Raji (cell line): ENCODE results near the gene ASRGL1.

ENCODE experiments used
- POLR2A ChIP-seq: IDR thresholded peaks from 2 replicates; pipeline ENCODE4 v1.6.1; 2011; ENCODE audit warnings: low read depth, low read length, control low read depth; ENCODE audit not compliant: insufficient read depth

Gene ASRGL1

DNA sequence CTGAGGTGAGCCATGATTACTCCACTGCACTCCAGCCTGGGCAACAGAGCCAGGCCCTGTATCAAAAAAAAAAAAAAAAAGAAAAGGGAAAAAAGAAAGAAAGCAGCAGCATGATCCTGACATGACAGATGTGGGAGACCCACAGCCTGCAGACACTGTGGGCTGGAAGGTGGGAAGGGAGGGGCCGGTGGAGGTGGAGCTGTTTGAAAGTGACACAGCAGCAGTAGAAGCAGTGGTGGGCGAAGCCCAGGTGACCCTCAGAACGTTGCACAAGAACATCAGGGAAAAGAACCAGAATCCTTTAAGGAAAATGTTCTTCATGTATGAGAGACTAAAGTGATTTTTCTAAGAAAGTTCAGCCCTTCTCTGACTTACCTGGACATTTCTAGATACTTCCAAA, 55.3 kb downstream of the ASRGL1 start:
- TF ChIP-seq POLR2A: no peak

DNA sequence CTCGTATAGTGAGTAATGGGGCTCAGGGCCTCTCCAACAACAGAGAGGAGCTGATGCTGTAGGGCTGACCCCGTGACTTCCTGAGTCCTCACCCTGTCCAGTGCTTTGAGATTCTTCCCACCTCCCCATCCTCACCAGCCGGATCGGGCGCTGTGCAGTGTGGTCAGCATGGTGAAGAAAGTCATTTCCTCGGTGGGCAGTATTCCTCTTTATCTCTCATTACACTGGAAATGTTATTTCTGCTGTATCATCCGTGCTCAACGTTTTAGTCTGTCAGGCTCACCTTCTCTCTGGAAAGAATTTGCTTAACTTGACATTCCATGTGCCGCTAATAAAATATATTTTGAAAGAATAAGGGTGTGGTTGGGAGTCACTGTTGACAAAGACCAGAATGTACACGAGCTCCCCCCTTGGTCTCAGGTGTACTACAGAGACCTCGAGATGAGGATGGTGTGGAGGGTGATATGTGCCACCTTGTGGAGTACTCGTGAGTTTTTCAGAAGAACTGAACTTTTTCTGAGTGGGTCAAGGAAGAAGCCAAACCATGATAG, 55.9 kb downstream of the ASRGL1 start:
- no peak for TF ChIP-seq POLR2A

DNA sequence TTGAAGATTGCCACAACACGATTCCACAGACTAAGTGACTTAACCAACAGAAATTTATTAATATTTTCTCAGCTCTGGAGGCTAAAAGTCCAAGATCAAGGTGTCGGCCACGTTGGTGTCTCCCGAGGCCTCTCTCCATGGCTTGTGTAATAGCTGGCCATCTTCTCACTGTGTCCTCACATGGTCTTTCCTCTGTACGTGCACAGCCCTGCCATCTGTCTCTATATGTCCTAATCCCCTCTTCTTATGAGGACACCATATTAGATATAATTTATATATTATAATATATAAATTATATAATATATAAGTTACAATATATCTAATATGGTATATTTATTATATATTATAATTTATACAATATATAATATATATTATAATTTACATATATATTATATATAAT, 56.5 kb downstream of the ASRGL1 start:
- no peak for TF ChIP-seq POLR2A

DNA sequence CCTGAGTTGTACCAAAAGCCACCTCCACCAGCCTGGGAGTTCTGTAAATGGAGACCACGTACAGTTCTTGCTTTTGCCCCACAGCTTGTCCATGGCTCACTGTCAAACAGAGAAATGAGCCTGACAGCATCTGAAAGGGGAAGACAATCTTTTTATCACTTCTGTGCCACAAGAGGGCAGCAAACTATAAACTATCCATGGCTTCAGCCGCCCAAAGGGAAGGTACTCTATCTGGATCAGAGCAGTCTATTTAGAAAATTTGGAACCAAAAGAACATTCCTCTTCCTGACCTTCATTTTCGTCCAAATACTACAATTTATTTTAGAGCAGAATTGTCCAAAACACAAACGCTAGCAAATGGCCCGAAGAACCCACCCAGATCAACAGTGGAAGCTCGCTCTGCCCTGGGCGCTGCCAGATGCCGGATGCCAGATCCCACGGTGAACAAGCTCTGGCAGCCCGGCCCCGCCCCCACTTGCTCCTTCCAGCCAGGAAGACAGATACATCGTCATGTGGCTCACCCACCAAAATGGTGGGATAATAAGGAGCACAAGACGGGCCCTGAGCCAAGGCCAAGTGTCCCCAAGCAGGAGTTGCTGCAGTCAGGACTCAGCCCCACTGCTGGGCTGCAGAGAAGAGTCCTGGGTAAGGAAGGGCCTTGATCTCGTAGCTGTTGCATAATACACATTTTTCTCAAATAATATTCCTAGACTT, 57.7 kb downstream of the ASRGL1 start:
- TF ChIP-seq POLR2A: no peak

DNA sequence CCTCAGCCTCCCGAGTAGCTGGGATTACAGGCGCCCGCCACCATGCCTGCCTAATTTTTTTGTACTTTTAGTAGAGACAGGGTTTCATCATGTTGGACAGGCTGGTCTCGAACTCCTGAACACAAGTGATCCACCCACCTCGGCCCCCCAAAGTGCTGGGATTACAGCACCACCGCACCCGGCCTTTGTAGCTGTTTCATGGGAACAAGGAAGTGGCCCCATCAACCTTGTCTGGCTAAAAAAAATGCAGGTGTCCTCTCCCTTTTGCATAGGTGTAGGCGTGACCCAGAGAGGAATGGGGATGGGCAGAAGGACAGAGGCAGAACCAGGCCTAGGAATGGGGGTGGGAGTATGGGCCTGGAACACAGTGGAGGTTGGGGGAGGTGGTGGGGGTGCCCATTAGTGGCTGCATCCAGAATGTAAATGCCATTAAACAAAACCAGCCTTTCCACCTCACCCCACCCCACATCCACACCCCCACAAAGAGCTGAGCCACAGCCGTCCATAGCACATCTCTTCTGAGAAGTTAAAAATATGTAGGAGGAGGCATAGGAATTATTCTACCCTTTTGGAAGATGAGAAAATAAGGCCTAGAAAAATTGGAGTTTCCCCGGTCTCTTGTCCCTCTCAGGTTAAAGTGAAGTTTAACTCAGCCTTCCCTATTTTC, 58.8 kb downstream of the ASRGL1 start:
- no peak for TF ChIP-seq POLR2A

DNA sequence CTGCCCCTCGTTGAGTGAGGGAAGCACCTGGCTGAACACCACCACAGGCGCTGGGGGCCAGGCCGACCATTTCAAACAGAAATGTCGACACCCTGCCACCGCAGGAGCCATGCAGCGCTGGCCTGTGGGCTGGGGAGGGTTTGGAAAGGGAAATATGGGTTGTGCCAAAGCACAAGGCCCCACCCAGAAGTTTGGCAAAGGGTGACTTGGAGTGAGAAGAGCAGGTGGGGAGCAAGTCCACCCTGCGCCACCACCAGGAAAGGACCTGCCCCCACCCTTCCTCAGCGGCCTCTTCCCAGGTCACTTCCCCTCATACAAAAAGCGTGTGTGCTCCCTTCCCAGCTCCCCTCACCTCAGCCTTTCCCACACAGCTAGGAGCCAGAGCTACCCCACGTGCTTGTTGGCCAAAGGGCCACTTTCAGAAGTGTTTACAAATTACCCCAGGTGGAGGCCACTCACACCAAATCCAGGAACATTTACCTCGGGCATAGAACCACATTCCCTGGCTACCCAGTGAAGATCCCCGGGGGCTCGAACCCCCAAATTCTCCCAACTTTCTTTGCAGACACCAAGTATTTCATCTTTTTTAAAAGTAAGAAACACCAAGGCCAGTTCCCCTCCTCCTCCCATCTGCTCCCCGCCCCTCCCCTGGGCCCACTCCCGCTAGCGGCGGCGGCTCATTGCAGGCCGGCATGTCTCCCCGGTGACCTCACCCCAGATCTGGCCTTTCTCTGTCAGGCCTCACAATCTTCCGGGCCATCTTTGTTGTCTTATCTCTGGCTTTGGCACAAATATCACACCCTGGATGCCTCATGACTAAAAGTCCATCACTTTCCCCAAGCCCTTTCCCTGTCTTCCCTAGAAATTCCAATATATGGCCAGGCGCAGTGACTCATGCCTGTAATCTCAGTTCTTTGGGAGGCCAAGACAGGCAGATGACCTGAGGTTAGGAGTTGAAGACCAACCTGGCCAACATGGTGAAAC, 61.1 kb downstream of the ASRGL1 start:
- no peak for TF ChIP-seq POLR2A

DNA sequence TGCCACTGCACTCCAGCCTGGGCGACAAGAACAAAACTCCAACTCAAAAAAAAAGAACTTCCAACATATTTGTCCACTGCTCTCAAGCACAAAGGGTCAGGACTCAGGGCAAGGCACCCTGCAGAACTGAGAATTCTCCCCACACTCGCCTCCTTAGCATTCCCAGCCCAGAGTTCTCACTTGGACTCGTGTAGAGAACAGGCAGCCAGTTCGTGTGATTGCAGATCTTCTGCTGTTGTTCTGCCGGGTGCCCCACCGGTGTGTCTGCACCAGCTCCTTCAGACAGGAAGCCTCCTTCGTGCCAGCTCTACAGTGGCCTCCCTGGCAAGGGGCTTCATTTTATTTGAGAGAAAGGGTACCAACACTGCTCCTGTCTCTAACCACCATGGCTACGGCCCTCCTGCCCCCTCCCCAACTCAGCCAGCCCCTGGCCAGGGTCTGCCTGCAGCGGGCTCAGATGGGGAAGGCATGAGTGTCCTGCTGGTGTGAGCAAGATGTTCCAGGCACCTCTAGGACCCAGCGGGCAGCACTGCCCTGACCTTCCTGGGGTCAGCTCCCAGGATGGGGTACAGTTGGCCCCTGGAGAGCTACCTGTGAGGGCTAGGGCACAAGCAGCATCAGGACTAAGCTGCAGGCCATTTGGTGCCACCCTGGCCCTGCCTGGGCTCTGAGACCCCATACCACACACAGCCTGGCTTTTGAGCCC, 62.1 kb downstream of the ASRGL1 start:
- no peak for TF ChIP-seq POLR2A

DNA sequence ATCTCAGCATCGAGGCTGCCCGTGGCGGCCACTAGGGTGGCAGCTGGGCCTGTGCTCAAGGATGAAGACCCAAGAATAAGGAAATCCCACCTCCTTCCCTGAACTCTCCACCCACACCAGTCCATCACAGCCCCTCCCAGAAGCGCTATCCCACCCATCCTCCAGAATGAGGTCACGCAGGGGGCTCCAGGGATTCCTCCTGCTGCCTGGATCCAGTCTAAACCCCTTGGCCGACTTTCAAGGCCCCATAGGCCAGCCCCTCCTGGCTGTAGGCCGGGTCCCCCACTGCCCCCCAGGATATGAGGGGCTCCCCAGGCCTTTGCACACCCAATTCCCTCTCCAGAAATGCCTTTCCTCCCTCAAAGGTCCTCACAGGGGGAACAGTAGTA, 62.6 kb downstream of the ASRGL1 start:
- TF ChIP-seq POLR2A: no peak

DNA sequence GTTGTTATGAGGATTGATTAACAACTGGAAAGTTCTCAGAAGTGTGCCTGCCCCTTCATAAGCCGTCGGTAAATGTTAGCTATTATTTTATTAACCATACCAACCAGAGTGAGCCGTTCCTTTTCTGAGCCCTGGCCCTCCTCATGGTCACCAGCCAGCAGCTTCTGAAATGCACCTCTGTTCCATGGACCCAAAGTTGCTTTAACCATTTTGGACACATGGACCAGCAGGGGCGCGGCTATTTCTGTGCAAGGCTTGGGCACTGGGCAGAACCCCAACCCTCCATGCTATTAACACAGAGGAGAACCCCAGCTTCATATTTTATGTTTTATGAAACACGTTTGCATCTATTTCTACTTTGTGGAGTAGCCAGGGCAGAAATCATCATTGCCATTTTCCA, 63.0 kb downstream of the ASRGL1 start:
- no peak for TF ChIP-seq POLR2A

DNA sequence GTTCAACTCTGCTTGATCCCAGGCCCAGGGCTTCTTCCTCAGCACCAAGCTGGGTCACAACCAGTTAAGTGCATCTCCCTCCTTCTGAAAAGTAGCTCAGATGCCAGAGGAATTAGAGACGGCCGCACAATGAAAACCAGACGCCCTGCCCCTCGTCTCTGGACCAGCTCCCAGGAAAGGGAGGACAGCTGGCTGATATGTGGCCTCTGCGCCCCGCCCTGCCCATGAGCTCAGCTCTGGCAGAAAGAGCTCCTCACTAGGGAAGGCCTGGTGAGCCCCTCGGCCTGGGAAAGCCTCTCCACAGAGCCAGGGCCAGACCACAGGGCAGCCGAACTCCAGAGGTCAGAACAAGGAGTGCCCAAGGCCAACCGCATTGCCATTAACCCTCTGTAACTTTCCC, 63.5 kb downstream of the ASRGL1 start:
- no peak for TF ChIP-seq POLR2A

DNA sequence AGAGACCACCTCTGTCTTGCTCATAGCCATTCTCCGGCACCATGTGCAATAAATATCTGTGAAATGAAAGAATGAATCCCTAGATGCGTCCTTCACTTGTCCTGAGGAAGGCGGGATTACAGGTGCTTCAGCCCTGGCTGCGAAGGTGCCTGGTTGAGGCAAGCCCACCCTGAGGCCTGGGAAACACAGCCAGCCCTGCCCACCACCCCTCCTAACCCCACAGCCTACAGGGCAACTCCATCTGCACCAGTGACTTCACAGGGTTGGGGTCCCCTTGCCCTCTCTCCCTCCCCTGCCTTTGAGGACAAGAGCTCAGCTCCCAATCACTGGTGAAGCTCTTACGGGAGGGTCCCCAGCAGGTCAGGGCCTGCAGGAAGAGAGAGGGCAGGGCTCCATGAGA, 64.1 kb downstream of the ASRGL1 start:
- TF ChIP-seq POLR2A: no peak

DNA sequence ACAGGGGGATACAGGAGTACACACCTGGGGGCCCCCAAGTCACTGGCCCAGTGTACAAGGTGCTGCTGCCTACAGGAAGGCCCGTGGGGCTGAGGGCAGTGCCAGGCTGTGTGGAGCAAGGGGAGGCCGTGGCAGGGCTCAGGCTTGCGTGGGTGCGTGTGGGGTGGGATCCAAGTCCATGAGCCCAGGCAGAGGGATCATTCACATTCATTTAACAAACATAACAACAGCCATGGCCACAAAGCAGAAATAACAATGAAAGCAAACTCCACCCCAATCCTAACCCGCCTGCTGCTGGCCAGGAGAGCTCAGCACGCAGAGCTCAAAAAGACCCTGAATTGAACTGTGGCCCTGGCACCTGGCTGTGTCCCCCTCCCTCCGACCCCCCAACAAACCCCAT, 64.6 kb downstream of the ASRGL1 start:
- TF ChIP-seq POLR2A: no peak

DNA sequence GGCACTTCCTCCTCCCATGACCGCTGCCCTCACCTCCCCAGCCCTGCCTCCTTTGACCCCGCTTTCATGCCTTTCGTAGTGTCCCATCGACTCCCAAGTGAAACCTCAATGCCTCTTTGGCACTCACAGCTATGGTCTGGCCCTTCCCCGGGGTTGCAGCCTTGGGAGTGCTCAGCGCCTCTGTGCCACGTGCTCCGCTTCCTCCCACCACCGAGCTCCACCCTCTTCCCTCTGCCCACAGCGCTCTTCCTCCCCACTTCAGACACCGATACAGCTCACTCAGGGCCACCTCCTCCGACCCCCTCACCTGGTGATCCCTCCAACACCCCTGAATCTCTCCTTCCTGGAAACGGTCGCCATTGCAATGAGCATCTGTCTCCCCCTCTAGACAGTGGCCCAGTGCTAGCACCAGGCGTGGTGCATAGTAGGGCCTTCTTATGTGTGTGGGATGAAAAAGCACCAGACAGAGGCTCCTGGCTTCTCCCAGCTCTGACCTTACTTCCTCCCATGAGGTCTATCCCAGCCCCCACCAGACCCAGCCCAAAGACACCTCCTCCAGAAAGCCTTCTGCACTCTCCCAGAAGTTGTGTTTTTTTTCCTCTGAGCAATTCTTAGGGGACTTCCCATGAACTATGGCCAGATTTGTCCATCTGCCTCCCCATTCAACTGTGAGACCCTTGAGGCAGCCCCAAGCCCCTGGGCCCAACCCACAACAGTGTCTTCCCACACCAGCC, 65.1 kb downstream of the ASRGL1 start:
- no peak for TF ChIP-seq POLR2A
